Fibroblast of upper back skin (primary cell): ENCODE data around the gene SRPX2.

Source experiments
- DNase-seq: peaks from one replicate; pipeline ENCODE4 v3.0.0-alpha.2; 2013

Gene SRPX2

GRCh38 chrX:100650841-100651240 is 6.8 kb downstream of the SRPX2 start:
- DNase-seq = no peak

DNA sequence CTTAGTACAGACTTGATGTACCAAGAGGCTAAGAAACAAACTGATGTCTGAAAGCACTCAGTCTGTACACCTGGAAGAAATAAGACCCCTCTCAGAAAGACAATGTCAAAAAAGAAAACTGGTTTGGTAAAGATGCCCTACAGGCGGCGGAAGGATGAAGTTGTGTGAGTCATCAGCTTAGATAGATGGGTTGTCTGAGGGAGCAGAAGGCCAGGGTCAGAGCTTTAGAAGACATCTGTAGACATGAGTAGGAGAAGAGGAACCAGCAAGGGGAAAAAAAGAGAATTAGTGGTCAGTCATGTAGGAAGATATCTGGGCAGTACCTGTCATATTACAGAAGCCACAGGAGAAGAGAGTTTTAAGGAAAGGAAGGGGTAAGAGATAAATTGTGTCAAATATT is 8.3 kb downstream of the SRPX2 start:
- no peak for DNase-seq

- no peak for DNase-seq
Measured at GRCh38 chrX:100654261-100654660, 10.3 kb downstream of the SRPX2 start.

DNA sequence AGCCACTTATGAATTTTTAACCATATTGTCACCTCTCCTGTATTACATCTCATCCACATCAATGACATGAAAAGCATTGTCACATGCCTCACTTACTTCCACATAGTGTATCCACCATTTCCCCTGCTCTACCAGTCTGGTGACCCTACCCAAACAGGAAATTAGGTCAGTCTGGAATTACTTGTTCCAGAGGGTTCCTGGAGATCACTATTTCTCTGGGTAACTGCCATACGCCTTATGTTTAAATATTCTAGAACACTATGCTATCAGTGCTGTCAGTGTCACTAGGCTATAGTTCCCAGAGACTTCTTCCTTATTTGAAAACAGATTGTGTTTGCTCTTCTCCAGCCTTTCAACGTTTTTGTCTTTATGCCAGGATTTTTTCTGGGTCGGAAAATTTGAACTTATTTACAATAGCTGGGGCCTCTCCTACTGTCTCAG is 15.0 kb downstream of the SRPX2 start:
- no peak for DNase-seq

GRCh38 chrX:100659431-100660137 is 15.6 kb downstream of the SRPX2 start:
- DNase-seq = no peak

- DNase-seq = no peak
Measured at GRCh38 chrX:100662170-100662569, 18.2 kb downstream of the SRPX2 start.

DNA sequence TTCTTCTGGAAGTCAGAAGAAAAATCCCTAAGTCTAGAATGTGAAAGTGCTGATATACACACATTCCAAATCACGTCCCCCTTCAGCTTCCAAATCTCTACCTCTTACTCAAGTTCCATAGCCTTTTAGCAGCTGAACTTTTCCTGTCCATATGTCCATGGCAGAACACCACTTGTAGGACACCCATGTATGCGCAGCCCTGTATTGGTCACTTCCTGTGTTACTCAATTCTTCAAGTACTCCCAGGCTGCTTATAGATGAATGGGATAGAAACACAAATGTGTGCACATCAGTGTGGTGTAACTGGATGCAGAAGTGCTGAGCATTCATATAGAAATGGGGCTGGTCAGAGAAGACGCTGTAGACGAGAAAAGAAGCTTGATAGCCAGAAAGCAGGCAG is 18.8 kb downstream of the SRPX2 start:
- DNase-seq = no peak

DNA sequence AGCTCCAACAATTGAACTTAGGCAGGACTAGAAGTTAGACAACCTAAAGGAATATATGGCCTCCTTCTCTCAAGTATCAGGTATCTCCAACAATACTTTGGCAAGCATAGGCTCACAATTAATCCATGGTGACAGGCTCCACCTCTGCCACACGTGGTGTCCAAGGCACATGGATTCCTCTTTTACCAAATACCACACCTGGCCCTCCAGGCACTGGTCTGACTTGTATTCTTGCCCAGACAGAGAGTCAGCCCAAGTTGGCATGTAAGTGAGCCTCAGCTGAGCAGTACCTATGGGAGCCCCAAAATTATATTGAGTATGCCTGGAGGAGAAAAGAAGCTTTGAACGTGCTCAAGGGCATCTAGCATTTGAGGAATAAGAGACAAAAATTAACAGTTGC is 19.6 kb downstream of the SRPX2 start:
- DNase-seq = no peak

- no peak for DNase-seq
Measured at GRCh38 chrX:100672966-100673365, 29.0 kb downstream of the SRPX2 start.

DNA sequence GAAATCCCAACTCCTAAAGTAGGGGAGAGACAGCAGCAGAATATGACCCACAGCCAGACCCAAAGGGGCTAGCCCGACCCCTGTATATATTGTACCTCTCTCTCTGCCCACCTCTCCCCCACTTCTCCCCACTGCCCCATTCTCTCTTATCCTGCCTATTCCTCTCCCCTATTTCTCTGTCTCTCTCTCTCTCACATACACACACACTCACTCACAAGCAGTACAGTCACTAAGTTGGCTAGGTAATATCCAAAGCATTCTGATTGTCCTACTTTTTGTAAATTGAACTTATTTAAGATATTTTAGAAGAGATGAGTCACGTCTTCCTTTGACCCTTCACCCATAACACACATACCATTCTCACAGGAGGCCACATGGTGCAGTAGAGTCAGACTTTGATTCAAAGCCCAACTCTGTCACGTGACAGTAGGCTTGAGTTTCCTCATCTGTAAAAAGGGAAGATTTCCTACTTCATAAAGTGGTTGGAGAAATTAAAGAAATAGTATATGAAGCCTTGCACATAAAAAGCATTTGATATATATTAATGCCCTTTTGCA is 29.5 kb downstream of the SRPX2 start:
- peak; percentile 61 for DNase-seq

DNA sequence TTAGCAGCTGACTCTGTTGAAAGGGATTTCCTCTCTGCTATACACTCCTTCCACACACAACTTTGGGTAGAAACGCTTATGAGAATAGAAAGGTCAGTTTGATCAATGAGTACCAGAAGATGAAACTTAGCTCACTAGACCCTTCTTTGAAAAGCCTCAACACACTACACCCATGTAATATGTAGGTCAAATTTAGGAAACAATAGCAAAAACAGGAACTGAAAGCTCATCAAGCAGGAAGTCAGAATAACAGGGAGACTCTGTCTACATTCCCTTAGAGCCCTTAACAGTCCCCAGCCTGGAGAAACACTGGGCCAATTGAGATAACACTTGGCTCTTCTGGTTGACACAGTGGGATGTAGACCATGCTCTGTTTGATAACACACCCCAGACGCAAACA is 30.7 kb downstream of the SRPX2 start:
- DNase-seq = no peak

DNA sequence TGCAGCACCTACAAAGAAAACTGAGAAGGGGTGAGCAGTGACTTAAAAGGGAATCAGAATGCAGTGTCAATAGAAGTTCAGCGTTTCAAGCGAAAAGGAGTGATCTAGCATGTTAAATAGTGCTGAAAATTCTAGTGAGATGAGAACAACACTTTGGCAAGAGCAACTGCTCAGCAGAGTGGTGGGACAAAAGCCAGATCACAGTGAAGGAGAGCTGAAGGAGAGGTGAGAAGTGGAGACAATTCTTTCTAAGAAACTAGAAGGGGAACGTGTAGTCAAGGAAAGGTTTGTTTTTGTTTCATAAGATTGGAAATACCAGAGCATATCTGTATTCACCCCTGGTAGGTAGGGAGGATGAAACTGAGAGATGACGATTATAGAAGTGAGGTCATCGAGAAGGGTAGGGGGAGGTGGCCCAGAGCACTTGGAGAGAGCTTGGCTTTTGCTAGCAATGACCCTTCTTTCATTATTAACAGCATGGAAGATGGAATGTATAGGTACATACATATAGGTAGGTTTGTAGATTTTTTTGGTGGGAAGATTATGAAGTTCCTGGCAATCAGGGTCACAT is 33.7 kb downstream of the SRPX2 start:
- DNase-seq = peak; percentile 35

- DNase-seq = no peak
Measured at GRCh38 chrX:100680756-100681155, 36.8 kb downstream of the SRPX2 start.

GRCh38 chrX:100681599-100681998 is 37.6 kb downstream of the SRPX2 start:
- DNase-seq = peak; percentile 22

DNA sequence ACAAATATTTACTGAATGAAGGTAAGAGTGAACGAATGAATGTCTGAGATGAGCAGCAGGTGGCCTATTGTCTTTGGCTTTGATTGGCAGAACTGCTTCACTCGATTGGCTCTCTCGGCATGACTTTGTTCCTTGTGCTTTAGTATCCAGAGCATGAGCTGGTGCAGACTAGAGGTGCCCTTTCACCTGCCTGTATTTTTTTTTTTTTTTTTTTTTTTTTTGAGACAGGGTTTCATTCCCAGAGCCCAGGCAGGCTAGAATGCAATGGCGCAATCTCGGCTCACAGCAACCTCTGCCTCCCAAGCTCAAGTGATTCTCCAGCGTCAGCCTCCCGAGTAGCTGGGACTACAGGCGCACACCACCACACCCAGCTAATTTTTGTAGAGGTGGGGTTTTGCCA is 38.9 kb downstream of the SRPX2 start:
- no peak for DNase-seq

DNA sequence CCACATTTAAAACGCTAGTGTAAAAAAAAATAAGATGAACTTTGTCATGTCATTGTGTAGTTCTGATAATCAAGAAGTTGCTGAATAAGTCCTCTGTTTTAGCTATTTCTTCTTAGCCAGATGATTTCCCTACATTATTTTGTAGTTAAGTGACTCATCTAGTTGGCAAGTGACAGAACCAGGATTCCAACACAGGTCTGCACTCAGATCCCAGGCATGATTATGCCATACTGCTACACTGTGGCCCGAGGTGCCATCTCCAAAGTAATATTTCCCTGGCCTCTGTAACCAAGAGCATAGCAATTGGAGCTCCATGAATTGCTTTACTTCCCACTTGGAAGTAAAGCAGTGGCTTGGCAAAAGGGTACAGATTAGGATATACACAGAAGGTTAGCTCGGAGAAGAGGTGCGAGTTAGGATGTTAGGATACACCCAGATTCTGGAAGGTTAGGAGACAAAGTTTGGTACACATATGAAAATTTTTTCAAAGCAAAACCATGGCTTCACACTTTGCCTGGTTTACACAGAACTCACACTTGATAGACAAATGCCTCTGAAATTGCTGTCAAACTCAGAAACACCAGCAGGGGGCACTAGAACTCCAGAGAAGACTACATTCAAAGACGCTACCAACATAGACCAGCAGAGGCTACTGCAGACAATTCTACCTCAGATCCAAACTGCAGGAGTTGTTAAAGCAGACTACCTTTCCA is 41.4 kb downstream of the SRPX2 start:
- peak; percentile 70 for DNase-seq

DNA sequence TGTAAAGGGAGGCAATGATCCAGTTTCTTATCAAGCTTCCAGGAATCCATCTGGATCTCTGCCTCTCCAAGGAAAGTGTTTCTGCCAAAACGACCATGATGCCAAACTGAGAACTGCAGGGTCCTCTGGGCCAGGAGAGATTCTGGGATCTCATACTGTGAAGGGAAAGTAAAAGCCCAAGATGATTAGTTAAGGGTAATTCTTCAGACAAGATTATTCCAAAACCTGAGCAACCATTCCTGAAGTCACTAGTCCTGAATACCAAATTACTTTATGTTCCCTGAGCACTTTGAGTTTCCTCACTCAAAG is 42.0 kb downstream of the SRPX2 start:
- no peak for DNase-seq

- no peak for DNase-seq
Measured at GRCh38 chrX:100687128-100687527, 43.1 kb downstream of the SRPX2 start.

- no peak for DNase-seq
Measured at GRCh38 chrX:100687546-100687945, 43.5 kb downstream of the SRPX2 start.

DNA sequence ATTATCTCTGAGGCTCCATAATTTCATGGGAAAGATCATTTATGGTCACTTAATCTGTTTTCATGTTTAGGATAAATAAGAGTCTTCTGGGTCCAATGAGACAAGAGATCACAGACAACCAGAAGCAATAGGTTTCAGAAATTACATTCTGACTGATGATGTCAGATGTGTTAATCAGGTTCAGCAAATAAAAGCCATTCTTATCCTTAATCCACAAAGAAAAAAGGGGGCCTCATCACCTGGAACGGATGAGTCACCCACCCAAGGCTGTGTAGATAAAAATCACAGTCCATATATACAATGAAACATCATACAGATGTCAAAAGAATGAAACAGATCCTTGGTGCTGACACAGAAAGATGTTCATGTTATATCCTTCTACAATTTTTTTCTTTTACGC is 51.3 kb downstream of the SRPX2 start:
- DNase-seq = no peak

DNA sequence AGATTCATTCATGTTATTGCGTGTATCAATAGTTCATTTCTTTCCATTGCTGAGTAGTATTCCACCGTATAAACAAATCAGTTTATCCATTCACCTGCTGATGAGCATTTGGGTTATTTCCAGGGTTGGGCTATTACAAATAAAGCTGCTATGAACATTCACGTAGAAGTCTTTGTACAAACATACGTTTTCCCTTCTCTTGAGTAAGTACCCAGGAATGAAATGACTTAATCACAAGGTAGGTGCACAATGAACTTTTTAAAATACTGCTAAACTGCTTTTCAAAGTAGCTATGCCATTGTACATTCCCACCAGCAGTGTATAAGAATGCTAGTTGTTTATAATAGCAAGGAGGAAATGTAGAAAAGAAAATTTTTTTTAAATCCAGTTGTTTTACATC is 52.0 kb downstream of the SRPX2 start:
- DNase-seq = no peak

- no peak for DNase-seq
Measured at GRCh38 chrX:100696699-100697351, 52.8 kb downstream of the SRPX2 start.

- DNase-seq = no peak
Measured at GRCh38 chrX:100698551-100698950, 54.6 kb downstream of the SRPX2 start.

GRCh38 chrX:100700809-100701208 is 56.8 kb downstream of the SRPX2 start:
- no peak for DNase-seq
